AG04449 (cell line): ENCODE data around the gene GIMAP1.

ENCODE experiments used
- CTCF ChIA-PET: fragments of 350-600 bp; formaldehyde crosslinking; extraction: SDS; loops from one replicate; lab custom pipeline; 2021; ENCODE audit warnings: antibody characterized with exemption; lab: Yijun Ruan, JAX
- POLR2A ChIA-PET: fragments of 400-600, 350-600 bp; formaldehyde crosslinking; extraction: SDS; loops from one replicate; lab custom pipeline; 2020; ENCODE audit warnings: antibody characterized with exemption, inconsistent platforms; lab: Yijun Ruan, JAX
- DNase-seq: peaks from one replicate; pipeline ENCODE4 v3.0.0-alpha.2; 2010; ENCODE audit warnings: low read depth, low spot score
- H3K4me3 ChIP-seq: 2 replicates; pipeline ENCODE4 v1.5.1; 2011; ENCODE audit warnings: low read depth, mild to moderate bottlenecking, control low read depth, low read length
- TF ChIP-seq, protein P1 (sequence below): IDR thresholded peaks from one replicate; pipeline ENCODE4 v1.5.1; 2011; ENCODE audit warnings: mild to moderate bottlenecking, moderate library complexity, low read length, control low read depth, inconsistent platforms; ENCODE audit not compliant: insufficient read depth; ENCODE audit errors: missing control alignments

The GIMAP1 gene

GRCh38 chr7:150744041-150744656, 27.7 kb downstream of the GIMAP1 start:
- no peak for DNase-seq
- POLR2A ChIA-PET: no interaction called here
- CTCF ChIA-PET: no interaction called here
- H3K4me3 ChIP-seq: no peak overlapping the region
- TF ChIP-seq, protein P1, sequence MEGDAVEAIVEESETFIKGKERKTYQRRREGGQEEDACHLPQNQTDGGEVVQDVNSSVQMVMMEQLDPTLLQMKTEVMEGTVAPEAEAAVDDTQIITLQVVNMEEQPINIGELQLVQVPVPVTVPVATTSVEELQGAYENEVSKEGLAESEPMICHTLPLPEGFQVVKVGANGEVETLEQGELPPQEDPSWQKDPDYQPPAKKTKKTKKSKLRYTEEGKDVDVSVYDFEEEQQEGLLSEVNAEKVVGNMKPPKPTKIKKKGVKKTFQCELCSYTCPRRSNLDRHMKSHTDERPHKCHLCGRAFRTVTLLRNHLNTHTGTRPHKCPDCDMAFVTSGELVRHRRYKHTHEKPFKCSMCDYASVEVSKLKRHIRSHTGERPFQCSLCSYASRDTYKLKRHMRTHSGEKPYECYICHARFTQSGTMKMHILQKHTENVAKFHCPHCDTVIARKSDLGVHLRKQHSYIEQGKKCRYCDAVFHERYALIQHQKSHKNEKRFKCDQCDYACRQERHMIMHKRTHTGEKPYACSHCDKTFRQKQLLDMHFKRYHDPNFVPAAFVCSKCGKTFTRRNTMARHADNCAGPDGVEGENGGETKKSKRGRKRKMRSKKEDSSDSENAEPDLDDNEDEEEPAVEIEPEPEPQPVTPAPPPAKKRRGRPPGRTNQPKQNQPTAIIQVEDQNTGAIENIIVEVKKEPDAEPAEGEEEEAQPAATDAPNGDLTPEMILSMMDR: no peak

- DNase-seq: no peak
- CTCF ChIA-PET: no interaction called here
- H3K4me3 ChIP-seq: no peak overlapping the region
- TF ChIP-seq, protein P1: no peak
- POLR2A ChIA-PET: no interaction called here
Observed at GRCh38 chr7:150745086-150745485, 28.7 kb downstream of the GIMAP1 start.

DNA sequence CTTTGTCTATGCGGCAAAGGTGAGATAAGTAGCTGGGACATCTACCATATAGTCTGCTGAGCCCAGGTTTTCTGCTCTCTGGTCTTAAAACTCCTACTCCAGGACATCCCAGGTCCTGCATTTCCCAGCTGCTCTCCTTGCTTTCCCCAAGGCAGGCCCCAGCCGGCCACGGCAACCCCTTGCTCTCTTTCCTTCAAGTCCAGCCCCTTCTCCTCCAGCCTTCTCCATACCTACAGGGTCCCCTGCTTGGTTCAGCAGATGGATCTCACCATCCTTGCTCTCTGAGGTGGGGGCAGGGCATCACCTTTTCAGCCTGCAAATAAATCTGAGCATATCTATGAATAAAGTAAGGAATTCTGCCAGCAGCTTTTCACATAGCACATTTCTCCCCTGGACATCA, 29.5 kb downstream of the GIMAP1 start:
- POLR2A ChIA-PET: no interaction called here
- TF ChIP-seq, protein P1: no peak

GRCh38 chr7:150746921-150747320, 30.5 kb downstream of the GIMAP1 start:
- no peak for DNase-seq
- CTCF ChIA-PET: no interaction called here
- TF ChIP-seq, protein P1: no peak
- no peak overlapping the region for H3K4me3 ChIP-seq
- POLR2A ChIA-PET: no interaction called here

More for the DNA sequence above, 29.5 kb downstream of the GIMAP1 start:
- CTCF ChIA-PET: no interaction called here
- DNase-seq: no peak
- no peak overlapping the region for H3K4me3 ChIP-seq

GRCh38 chr7:150748376-150748775, 32.0 kb downstream of the GIMAP1 start:
- no peak overlapping the region for H3K4me3 ChIP-seq
- CTCF ChIA-PET: no interaction called here
- TF ChIP-seq, protein P1: no peak
- POLR2A ChIA-PET: no interaction called here
- no peak for DNase-seq

DNA sequence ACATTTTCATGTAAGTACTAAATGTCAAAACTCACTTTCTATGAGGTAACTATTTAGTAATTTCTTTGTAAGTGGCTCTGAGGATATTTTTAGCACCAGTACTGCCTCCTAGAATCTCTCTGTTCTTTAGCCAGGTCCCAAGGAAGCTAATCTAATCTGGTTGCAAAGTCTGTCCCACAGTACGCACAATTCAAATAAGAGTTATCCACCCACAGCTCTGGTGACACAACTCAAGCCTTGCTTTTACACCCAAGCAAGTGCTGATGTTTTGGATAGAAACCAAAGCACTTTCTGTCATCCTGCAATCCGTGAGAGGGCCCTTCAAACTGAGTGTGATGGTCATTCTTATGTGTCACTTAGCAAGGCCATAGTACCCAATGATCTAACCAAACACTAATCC, 35.3 kb downstream of the GIMAP1 start:
- POLR2A ChIA-PET: no interaction called here
- DNase-seq: no peak
- TF ChIP-seq, protein P1: no peak
- no peak overlapping the region for H3K4me3 ChIP-seq
- CTCF ChIA-PET: no interaction called here
